KMS-11 (cell line): ENCODE data around the gene RFC3.

ENCODE experiments used
- H2AFZ ChIP-seq: fragments of 200-600 bp; sonication (generic); 2 replicates; pipeline ENCODE4 v1.6.1; 2016; ENCODE audit warnings: antibody characterized with exemption, mixed run types, low read depth
- H3K27ac ChIP-seq: fragments of 200-600 bp; sonication (generic); 2 replicates; pipeline ENCODE4 v1.6.1; 2016; ENCODE audit warnings: mild to moderate bottlenecking, mixed run types
- H3K27me3 ChIP-seq: fragments of 200-600 bp; sonication (generic); 2 replicates; pipeline ENCODE4 v1.6.1; 2017; ENCODE audit warnings: mild to moderate bottlenecking, low read depth, mixed run types, moderate library complexity; ENCODE audit not compliant: insufficient read depth
- H3K36me3 ChIP-seq: fragments of 200-600 bp; sonication (generic); 2 replicates; pipeline ENCODE4 v1.6.1; 2017; ENCODE audit warnings: mild to moderate bottlenecking, mixed run types; ENCODE audit not compliant: insufficient read depth
- H3K4me1 ChIP-seq: fragments of 200-600 bp; sonication (generic); 2 replicates; pipeline ENCODE4 v1.6.1; 2016; ENCODE audit warnings: mild to moderate bottlenecking, low read depth, mixed run types; ENCODE audit not compliant: poor library complexity, severe bottlenecking
- H3K4me2 ChIP-seq: fragments of 200-600 bp; sonication (generic); 2 replicates; pipeline ENCODE4 v1.7.0; 2016; ENCODE audit warnings: mild to moderate bottlenecking, mixed run types
- H3K4me3 ChIP-seq: fragments of 200-600 bp; sonication (generic); IDR thresholded peaks from 2 replicates; pipeline ENCODE4 v1.6.1; 2017; ENCODE audit warnings: low read depth, low read length, mixed read lengths; ENCODE audit not compliant: insufficient read depth
- H3K79me2 ChIP-seq: fragments of 200-600 bp; sonication (generic); 2 replicates; pipeline ENCODE4 v1.6.1; 2016; ENCODE audit warnings: low read depth, mixed run types; ENCODE audit not compliant: insufficient read depth
- H3K9ac ChIP-seq: fragments of 200-600 bp; sonication (generic); 2 replicates; pipeline ENCODE4 v1.6.1; 2016; ENCODE audit warnings: mild to moderate bottlenecking, mixed run types
- H4K20me1 ChIP-seq: fragments of 200-600 bp; sonication (generic); 2 replicates; pipeline ENCODE4 v1.6.1; 2016; ENCODE audit warnings: mild to moderate bottlenecking, mixed run types; ENCODE audit not compliant: insufficient read depth
- CTCF ChIP-seq: fragments of 200-600 bp; sonication (generic); conservative IDR thresholded peaks from 2 replicates; pipeline ENCODE4 v1.6.1; 2017; ENCODE audit warnings: low read depth, mild to moderate bottlenecking, antibody characterized with exemption, low read length, moderate library complexity, mixed read lengths

The RFC3 gene

GRCh38 chr13:33787051-33787591, 30.8 kb upstream of the RFC3 start:
- H3K27ac ChIP-seq, result no peak overlapping the region
- no peak overlapping the region for H3K4me3 ChIP-seq

DNA sequence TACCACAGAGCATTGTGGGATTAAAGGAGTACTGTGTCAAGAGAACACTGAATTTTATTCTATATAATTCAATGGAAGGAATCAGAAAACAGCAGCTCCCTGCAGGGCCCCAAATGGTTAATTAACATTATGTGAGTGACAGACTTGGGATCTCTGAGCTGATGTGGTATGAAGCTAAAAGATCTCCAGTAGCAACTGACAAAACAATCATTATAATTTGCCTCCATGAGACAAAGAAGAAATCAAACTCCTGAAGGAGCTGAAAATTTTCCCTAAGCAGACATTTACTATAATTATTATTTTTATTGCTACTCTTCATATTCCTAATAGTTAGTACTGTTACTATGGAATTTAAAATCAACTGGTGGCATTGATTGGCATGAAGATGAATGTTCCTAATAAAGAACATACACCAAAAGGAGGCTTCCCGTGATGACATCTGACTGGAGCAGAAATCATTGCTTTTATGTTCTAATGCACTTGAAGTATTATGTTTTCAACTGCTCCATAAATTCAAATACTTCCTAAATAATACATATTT, 28.8 kb upstream of the RFC3 start:
- Histone ChIP-seq H3K4me1 (no peaks in the 10 kb centered on the region), H3K36me3 (no peaks in the 10 kb centered on the region)
- TF ChIP-seq CTCF, result no peak

More at GRCh38 chr13:33787051-33787591, 30.8 kb upstream of the RFC3 start:
- Histone ChIP-seq H3K4me2 (peak overlapping the region; percentile 33; the same call in 1 of the 2 replicates), H3K9ac (no peak overlapping the region), H3K4me1 (no peaks in the 10 kb centered on the region), H3K79me2 (no peaks in the 10 kb centered on the region), H3K27me3 (no peaks in the 10 kb centered on the region), H3K36me3 (no peaks in the 10 kb centered on the region), H2AFZ (no peak overlapping the region), H4K20me1 (no peaks in the 10 kb centered on the region)
- TF ChIP-seq CTCF, result no peak

DNA sequence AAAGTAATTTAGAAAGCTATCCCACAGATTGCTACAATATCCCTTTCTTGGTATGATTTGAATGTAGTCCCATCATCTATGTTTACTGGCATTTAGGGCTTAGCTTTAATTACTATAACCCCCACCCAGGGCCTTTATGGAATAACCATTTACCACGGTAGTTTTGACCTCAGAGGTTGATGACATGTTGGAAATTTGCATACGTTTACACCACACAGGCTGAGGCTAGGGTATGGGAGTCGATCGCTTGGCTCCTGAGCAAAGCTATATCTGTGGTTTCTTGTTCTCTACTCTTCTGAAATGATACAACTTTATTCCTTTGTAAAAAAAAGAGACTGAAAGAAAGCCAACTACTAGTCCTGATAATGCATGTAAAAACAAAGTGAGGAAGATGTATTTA, 28.2 kb upstream of the RFC3 start:
- H3K4me2 ChIP-seq, result no peak overlapping the region
- no peak overlapping the region for H3K27ac ChIP-seq
- no peak for TF ChIP-seq CTCF
- no peaks in the 10 kb centered on the region for H3K4me1 ChIP-seq
- no peak overlapping the region for H2AFZ ChIP-seq
- H3K36me3 ChIP-seq, result no peaks in the 10 kb centered on the region
- H4K20me1 ChIP-seq, result no peaks in the 10 kb centered on the region
- H3K27me3 ChIP-seq, result no peaks in the 10 kb centered on the region
- H3K79me2 ChIP-seq, result no peaks in the 10 kb centered on the region
- no peak overlapping the region for H3K9ac ChIP-seq
- no peak overlapping the region for H3K4me3 ChIP-seq

More for the DNA sequence above, 28.8 kb upstream of the RFC3 start:
- Histone ChIP-seq H3K79me2 (no peaks in the 10 kb centered on the region), H3K9ac (no peak overlapping the region), H4K20me1 (no peaks in the 10 kb centered on the region), H2AFZ (no peak overlapping the region), H3K4me2 (no peak overlapping the region), H3K4me3 (no peak overlapping the region), H3K27ac (no peak overlapping the region), H3K27me3 (no peaks in the 10 kb centered on the region)

DNA sequence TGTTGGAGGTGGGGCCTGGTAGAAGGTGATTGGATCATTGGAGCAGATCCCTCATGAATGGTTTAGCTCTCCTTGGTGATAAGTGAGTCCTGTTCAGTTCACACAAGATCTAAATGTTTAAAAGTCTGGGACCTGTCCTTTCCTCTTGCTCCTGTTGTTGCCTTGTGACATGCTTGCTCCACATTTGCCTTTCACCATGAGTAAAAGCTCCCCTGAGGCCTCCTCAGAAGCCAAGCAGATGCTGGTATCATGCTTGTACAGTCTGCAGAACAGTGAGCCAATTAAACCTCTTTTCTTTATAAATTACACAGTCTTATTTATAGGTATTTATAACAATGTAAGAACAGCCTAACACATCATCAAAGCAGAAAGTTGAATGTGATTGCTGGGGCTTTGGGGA, 24.2 kb upstream of the RFC3 start:
- H3K79me2 ChIP-seq, result no peaks in the 10 kb centered on the region
- H3K36me3 ChIP-seq, result no peaks in the 10 kb centered on the region
- H4K20me1 ChIP-seq, result no peaks in the 10 kb centered on the region
- no peak overlapping the region for H3K4me3 ChIP-seq
- no peak overlapping the region for H3K4me2 ChIP-seq
- peaks cover 9% of the 10 kb centered on the region for H3K4me1 ChIP-seq
- no peak overlapping the region for H3K27ac ChIP-seq
- H3K27me3 ChIP-seq, result peaks cover 3% of the 10 kb centered on the region; the same call in 1 of the 2 replicates
- TF ChIP-seq CTCF, result no peak
- no peak overlapping the region for H3K9ac ChIP-seq
- H2AFZ ChIP-seq, result no peak overlapping the region
